GM21390 (cell line): ENCODE measurements around the gene SPAM1.
"Not testable (repeated sequence)": the region's sequence is repeated elsewhere in the genome, so short reads cannot be mapped to it uniquely, and the experiment has no call there.

Source experiments
- ATAC-seq: cut with Tn5 transposase; IDR thresholded peaks from one replicate; pipeline ENCODE4 v1.9.1; 2021; ENCODE audit not compliant: unreplicated experiment

SPAM1 gene

DNA sequence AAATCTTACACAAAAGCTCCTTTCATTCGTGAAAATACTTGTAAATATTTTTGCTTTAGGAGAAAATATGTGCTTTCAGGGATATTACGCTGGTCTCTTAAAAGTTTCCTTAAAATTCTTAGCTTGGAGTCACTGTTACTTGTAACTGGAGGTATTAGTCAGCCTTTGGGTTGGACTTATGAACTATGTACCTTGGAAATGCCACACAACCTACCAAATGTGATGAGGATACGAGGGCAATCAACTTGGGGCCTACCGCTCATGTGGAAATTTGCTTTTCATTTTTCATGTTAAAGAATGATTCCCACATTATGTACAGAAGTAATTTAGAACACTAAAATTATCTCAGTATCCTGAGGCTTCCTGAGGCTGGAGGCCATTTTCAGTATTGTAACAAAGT lies 23.1 kb downstream of the SPAM1 start:
- no peak for ATAC-seq

DNA sequence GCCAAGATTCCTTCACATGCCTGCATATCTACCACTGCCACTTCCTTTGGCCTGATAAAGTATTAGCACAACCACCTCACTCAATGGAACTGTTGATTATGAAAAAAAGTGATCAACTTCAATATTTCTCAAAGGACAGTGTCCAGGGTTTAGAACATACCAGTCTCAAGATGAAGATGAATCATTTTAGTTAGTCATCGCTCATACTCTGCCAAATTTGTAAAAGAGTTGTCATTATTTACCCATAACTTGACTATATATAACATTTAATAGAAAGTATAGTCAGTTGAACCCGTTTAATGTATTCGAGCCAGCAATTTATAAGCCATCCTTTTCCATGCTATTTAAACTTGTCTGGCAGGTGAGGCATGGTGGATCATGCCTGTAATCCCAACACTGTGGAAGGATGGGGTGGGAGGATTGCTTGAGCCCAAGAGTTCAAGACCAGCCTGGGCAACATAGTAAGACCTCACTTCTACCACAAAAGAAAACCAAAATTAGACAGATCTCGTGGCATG lies 33.2 kb downstream of the SPAM1 start:
- ATAC-seq = no peak

DNA sequence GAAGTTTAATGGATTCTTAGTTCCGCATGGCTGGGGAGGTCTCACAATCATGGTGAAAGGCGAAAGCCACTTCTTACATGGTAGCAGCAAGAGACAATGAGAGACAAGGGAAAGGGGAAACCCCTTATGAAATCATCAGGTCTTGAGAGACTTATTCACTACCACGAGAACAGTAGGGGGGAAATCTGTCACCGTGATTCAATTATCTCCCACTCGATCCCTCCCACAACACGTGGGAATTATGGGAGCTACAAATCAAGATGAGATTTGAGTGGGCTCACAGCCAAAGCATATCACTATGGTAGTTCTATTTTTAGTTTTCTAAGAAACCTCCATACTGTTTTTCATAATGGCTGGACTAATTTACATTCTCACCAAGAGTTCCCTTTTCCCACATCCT lies 36.7 kb downstream of the SPAM1 start:
- no peak for ATAC-seq

DNA sequence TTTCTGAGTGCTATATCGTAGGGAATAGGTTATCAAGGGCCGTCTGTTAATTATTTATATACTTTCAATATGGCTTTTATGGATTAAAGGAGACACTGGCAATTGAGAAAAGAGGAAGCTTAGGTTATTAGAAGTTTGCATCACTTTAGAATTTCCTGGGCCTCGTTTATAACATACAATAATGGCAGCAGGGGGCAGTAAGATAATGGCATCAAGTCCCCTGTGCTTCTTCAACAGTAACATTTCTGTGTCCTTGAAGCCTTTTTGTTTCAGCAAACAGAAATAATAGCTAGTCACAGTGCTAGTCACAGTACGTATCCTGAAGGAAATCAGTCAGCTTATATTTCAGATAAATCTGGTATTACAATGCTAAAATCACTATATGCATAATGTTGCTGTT lies 41.9 kb downstream of the SPAM1 start:
- ATAC-seq = no peak

DNA sequence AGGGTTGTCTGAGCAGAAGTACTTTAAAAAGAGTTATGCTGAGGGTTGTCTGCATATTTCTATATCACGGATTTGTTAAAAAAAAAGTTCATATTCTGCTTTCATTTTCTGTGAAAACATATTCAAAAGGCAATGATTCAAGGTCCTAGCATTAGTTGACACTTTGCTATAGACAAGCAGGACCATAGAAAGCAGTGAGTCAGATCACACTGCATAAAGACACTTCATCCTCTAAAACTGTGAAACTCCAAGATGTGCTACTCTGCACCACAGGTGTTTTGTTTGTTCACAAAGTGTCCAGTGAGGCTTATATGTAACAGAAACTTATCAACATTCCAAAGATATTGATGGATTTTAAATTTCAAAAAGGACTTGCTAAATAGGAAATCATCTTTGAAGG lies 47.0 kb downstream of the SPAM1 start:
- ATAC-seq = no peak

DNA sequence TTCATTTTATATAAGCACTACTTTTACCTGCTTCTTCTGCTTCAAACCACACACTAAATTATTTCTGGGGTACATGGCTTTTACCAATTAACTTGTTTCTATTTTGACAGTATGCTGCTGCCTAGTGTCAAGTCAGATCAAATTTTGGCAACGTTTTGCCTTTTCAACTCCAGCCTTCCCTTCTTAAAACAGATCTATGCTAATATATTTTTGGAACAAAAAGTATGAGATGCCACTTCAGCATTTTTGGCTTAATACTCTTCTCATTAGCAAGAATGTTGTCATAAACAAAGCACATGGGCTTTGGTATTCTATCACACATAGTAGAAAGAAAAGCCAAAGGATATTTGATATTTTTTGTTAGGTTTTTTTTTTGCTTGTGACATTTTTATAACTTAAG lies 47.8 kb downstream of the SPAM1 start:
- no peak for ATAC-seq

DNA sequence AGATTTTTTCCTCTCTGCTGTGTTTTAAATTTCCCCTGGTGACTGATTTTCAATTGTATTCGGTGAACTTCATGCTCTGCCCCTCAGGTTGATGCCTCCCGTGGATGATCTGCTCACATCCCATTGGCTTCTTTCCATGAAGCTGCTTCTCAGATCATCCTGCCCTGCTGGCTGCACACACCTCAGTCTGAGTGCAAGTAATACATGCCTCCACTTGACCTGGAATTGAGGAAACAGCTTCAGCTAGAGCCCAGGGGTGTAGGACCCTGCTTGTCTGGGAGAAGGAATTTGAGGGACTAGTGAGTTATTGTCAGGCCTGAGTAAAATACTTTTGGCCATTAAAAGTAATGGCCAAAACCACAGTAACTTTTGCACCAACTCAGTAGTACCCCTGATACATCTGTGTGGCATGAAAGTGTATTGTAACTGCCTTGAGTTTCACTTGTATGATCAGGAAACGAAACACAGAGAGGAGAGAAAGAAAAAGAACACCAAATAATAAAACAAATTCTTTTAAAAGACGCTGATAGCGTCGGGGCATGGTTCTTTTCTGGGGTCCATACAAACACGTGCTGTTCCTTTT lies 49.4 kb downstream of the SPAM1 start:
- ATAC-seq = no peak

DNA sequence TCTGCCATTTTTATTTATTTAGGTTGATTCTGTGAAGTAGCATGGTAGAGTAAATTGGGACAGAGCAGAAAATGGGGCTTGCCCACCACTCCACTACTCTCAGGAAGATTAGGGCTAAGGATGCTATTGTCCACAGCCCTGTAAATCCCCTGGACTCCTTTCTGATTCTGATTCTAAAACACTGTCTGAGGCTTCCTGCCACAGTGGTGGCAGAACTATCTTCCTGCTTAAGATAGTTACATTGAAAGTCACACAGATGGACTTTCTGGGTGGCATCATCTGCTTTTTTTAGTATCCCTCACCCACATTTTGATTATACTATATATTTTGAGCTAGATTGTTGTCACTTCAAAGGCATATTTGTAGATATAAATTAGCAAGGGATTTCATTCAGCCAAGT lies 50.0 kb downstream of the SPAM1 start:
- no peak for ATAC-seq

DNA sequence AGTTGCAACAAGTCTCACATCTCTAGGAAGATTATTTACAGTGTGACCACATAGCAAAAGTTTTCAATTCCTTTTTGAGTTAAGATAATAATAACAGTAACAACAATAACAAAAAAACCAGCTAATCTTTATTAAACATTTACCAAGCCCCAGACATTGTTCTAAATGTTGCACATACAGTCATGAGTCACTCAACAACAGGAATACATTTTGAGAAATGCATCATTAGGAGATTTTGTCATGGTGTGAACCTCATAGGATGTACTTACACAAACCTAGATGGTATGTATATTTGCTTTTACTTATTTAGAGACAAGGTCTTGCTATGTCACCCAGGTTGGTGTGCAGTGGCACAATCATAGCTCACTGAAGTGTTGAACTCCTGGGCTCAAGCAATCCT lies 52.0 kb downstream of the SPAM1 start:
- no peak for ATAC-seq

DNA sequence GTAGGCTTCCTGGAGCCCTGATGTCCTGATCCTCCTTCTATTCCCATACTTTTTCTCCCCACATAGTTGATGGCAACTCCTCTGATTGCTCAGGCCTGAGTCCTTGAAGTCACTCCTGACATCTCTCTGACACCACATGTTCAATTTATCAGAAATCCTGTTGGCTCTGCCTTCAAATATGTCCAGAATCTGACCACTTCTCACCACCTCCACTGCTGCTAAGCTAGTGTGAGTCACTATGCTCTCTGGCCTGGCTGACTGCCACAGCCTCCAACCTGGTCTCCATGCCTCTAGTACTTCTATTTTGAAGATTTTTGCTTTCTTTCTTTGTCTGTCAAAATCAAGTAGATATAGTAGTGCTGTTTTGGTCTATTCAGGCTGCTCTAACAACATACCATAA lies 54.8 kb downstream of the SPAM1 start:
- no peak for ATAC-seq

DNA sequence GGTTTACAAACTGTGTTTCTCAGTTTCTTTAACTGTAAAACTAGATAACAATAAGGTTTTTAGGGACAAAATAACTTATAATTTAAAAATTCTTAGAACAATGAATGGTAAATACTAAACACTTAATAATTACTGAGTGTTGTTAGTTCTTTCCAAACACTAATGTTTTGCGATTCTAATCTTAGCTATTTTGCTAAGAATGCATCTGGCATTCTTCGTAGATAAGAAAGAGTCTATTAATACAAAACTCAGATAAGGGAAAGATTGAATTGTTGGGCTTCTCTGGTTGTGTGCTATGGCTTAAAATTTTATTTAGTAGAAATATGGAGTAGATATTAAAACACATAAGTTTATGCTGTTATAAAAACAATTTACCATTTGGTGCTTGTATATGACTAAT lies 62.4 kb downstream of the SPAM1 start:
- ATAC-seq = no peak

DNA sequence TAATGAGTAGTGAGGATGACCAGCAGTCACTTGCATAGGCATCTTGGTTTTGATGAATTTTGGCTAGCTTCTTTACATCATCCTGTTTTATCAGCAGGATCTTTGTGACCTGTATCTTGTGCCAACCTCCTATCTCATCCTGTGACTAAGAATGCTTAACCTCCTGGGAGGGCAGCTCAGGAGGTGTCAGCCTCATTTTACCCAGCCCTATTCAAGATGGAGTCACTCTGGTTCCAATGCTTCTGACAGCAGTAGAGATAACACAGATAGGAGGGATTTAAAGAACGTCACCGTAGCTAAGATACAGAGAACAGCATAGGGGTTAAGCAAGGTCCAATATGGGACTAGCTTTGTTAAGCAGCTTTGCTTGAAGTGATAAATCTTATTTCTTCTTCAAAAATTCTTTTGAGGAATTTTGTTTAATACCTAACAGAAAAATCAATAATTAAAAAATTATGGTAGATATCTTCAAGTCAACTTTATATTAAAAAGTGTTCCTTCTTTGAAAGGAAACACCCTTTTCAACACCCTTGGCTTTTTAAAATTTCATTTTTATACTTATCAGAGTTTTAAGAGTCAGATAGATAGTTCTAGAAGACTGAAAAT lies 68.0 kb downstream of the SPAM1 start:
- ATAC-seq = no peak

DNA sequence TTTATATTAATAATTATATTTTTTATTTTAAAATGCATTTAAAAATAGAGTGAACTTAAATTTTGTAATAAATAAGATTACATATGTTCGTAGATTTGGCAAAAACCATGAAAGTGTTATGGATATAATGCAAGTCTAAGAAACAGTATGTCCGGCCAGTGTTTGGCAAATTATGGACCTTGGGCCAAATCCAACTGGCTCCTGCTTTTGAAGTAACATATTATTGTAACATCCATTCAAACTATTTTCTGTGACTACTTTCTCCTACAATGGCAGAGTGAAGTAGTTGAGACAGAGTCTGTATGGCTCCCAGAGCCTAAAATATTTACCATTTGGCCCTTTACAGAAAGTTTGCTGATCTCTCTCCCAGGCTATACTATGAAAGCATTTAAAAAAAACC lies 69.0 kb downstream of the SPAM1 start:
- no peak for ATAC-seq

DNA sequence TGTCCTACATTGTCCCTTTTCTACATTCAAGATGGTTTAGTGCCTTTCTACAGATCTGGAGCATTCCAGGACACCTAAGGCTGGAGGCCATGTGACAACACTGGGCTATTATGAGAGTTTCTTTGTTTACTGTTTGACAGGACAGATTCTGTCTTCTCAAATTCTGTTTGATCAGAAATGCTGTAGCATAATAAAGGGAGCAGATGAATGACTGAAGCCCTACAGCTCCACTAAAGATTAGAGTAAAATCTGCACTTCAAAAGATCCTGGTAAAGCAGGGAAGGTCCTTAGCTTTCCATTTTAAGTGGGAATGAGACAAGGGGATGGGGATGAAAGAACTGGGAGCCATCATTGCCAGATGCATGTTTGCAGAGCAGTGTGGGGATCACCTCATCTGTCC lies 69.4 kb downstream of the SPAM1 start:
- ATAC-seq = no peak

DNA sequence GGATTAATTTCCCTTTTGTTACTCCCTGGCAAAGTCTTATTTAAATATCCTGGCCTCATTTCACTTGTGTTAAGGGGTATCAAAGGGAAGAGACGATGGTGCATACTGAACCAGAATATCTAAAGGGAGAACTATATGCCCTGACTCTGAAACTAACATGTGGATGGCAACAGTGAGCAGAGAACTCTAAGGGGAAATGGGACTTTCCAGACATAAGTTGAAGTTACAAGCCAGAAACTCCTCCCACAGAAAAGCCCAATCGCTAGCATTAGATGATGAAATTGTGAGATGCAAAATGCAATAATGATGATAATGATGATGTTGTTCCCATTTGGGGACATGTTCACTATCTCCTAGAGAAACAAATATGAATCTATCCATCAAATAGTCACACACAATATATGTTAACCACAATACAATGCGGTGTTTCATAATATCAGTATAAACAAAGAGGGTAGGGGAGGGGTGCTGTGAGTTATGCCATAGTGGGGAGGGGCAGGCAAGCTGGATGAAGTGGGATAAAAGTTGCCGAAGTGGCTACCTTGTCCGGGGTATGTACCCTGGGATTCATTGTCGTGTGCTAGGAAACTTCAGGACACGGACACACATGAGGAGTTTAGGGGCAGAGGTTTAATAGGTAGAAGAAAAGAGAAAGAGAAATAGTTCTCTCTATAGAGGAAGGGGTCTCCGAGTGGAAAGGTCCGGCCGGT lies 70.7 kb downstream of the SPAM1 start:
- ATAC-seq = no peak

DNA sequence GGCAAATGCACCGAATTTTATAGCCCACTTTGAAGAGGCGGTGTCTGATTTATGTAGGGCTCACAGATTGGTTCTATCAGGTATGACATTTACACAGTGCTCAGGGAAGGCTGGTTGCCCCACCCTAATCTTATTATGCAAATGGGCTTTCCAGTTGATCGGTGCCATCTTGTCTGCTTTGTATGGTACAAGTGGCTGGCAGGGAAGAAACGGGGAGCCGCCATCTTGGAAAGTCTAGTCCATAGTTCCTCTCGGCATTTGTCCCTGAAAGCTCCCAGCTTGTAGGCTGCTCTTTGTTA lies 71.2 kb downstream of the SPAM1 start:
- no peak for ATAC-seq

DNA sequence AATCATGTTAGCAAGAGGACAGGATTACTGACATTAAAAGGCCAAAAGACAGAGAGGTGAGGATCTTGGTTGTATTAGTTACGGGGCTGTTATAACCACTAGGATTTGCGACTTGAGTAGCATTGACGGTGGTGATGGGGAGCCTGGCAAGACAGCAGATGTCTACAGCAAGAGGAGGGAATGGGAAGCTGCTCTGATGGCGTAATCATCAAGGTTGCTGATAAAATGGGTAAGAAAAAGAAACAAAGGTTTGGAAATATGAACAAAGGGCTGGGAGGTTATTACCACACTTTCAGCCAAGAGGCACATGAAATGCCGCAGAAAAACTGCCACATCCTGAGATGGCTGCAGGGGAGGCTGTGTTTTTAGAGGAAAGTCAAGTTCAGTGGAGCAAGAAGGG lies 73.9 kb downstream of the SPAM1 start:
- ATAC-seq = no peak

DNA sequence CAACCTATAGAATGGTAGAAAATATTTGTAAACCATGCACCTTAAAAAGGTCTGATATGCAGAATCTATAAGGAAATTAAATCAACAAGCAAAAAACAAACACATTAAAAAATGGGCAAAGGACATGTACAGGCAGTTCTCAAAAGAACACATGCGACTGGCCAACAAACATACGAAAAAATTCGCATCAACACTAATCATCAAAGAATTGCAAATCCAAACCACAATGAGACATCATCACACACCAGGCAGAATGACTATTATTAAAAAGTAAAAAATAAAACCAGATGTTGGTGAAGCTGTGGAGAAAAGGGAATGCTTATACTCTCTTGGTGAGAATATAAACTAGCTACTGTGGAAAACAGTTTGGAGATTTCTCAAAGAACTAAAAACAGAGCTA lies 74.7 kb downstream of the SPAM1 start:
- ATAC-seq = no peak

DNA sequence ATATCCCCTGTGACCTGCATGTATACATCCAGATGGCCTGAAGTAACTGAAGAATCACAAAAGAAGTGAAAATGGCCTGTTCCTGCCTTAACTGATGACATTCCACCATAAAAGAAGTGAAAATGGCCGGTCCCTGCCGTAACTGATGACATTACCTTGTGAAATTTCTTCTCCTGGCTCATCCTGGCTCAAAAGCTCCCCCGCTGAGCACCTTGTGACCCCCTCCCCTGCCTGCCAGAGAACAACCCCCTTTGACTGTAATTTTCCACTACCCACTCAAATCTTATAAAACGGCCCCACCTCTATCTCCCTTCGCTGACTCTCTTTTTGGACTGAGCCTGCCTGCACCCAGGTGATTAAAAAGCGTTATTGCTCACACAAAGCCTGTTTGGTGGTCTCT lies 83.3 kb downstream of the SPAM1 start:
- not testable (repeated sequence) for ATAC-seq

DNA sequence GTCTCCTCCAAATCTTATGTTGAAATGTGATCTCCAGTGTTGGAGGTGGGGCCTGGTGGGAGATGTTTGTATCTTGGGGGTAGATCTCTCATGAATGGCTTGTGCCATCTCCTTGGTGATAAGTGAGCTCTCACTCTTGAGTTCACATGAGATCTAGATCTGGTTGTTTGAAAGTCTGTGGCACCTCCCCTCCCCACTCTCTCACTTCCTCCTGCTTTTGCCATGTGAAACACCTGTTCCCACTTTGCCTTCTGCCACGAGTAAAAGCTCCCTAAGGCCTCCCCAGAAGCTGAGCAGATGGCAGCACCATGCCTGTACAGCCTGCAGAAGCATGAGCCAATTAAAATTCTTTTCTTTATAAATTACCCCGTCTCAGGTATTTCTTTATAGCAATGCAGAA lies 84.3 kb downstream of the SPAM1 start:
- no peak for ATAC-seq
